SK-N-SH treated with all-trans-retinoic acid at 6 μM for 48 hours (cell line): ENCODE measurements around the gene MED13.

Source experiments
- CSRNP3 ChIP-seq: fragments of 250-450 bp; sonication (Bioruptor Pico); IDR thresholded peaks from 2 replicates; pipeline ENCODE4 v1.5.1; 2021; ENCODE audit warnings: mild to moderate bottlenecking, moderate library complexity
- ISL1 ChIP-seq: fragments of 250-450 bp; sonication (Bioruptor Pico); IDR thresholded peaks from 2 replicates; pipeline ENCODE4 v2.1.2; 2022; ENCODE audit warnings: mild to moderate bottlenecking, moderate library complexity
- OSR1 ChIP-seq: fragments of 250-450 bp; sonication (Bioruptor Pico); IDR thresholded peaks from 2 replicates; pipeline ENCODE4 v1.8.0; 2022; ENCODE audit warnings: moderate library complexity, mild to moderate bottlenecking, inconsistent platforms
- PATZ1 ChIP-seq: fragments of 250-450 bp; sonication (Bioruptor Pico); IDR thresholded peaks from 2 replicates; pipeline ENCODE4 v1.8.0; 2020; ENCODE audit warnings: mild to moderate bottlenecking, moderate library complexity, borderline replicate concordance
- RARB ChIP-seq: fragments of 250-450 bp; sonication (Bioruptor Pico); IDR thresholded peaks from 2 replicates; pipeline ENCODE4 v1.8.0; 2021; ENCODE audit warnings: mild to moderate bottlenecking, moderate library complexity
- TOX ChIP-seq: fragments of 250-450 bp; sonication (Bioruptor Pico); IDR thresholded peaks from 2 replicates; pipeline ENCODE4 v1.8.0; 2021; ENCODE audit warnings: mild to moderate bottlenecking, moderate library complexity, borderline replicate concordance
- ZC3H10 ChIP-seq: fragments of 250-450 bp; sonication (Bioruptor Pico); IDR thresholded peaks from 2 replicates; pipeline ENCODE4 v1.5.1; 2021; ENCODE audit warnings: mild to moderate bottlenecking, moderate library complexity
- ZFP3 ChIP-seq: fragments of 250-450 bp; sonication (Bioruptor Pico); IDR thresholded peaks from 2 replicates; pipeline ENCODE4 v1.5.0; 2020; ENCODE audit warnings: mild to moderate bottlenecking, moderate library complexity
- ZFP30 ChIP-seq: fragments of 450-650 bp; formaldehyde crosslinking; IDR thresholded peaks from 2 replicates; pipeline ENCODE4 v1.5.0; 2022; ENCODE audit warnings: mild to moderate bottlenecking, moderate library complexity
- ZNF70 ChIP-seq: fragments of 450-650 bp; formaldehyde crosslinking; IDR thresholded peaks from 2 replicates; pipeline ENCODE4 v1.5.0; 2020; ENCODE audit warnings: mild to moderate bottlenecking, moderate library complexity
- ZNF8 ChIP-seq: fragments of 450-650 bp; formaldehyde crosslinking; IDR thresholded peaks from 2 replicates; pipeline ENCODE4 v1.5.0; 2020; ENCODE audit warnings: mild to moderate bottlenecking, moderate library complexity

GRCh38 chr17:61986898-61987297 lies 78.2 kb downstream of the MED13 start:
- no peak for TF ChIP-seq CSRNP3
- no peak for TF ChIP-seq ZNF70 (CRISPR knock-in tag)
- no peak for TF ChIP-seq ZFP30
- no peak for TF ChIP-seq ZNF8 (CRISPR knock-in tag)
- TF ChIP-seq PATZ1 (CRISPR knock-in tag): no peak
- no peak for TF ChIP-seq ZFP3
- no peak for TF ChIP-seq RARB
- TF ChIP-seq ZC3H10 (CRISPR knock-in tag): no peak
- TF ChIP-seq ISL1 (CRISPR knock-in tag): no peak
- TF ChIP-seq TOX (CRISPR knock-in tag): no peak
- TF ChIP-seq OSR1 (CRISPR knock-in tag): no peak
